ENCODE results near the gene SPART. TPM values are rescaled to one million over a fixed set of nuclear protein-coding genes. Genes with fewer than 3 reads are reported as not detected.

The SPART gene
- total RNA-seq, 1 donor from 2014 or later = 63.6 TPM

Other genes with a start within 250 kb of the SPART start
- 29.2 and 38.1 TPM in 2 replicates for gene DCLK1, start 215.0 kb downstream of the SPART start, total RNA-seq
- gene SOHLH2, start 131.8 kb downstream of the SPART start, total RNA-seq = 0.17 and 0.23 TPM in 2 replicates
- gene CCDC169, start 48.6 kb downstream of the SPART start, total RNA-seq = 1.0 and 1.2 TPM in 2 replicates
- gene CCNA1, start 86.1 kb upstream of the SPART start, total RNA-seq = 0.17 and 1.5 TPM in 2 replicates

Data from dermis blood vessel endothelial cell (primary cell).